Stomach (tissue), 4 donors: ENCODE data around the gene SH2D3C.

ENCODE experiments used
- CTCF ChIP-seq, 7 experiments: fragments of 450-650 bp in 4 of 7; fragments of 200-600 bp in 3 of 7; sonication (generic) in 3 of 7; IDR thresholded peaks; one replicate each; pipeline ENCODE4 v1.5.1; 2016 to 2019; ENCODE audit warnings: antibody characterized with exemption in 7 of 7, control low read depth in 2 of 7, mild to moderate bottlenecking in 1 of 7
- POLR2AphosphoS5 ChIP-seq, 3 donors: sonication (generic); formaldehyde crosslinking; IDR thresholded peaks; one replicate each; pipeline ENCODE4 v1.6.1; 2016; ENCODE audit warnings: antibody characterized with exemption in 3 of 3

GRCh38 chr9:127720865-127721227 is 57.6 kb downstream of the SH2D3C start:
- no peak for TF ChIP-seq POLR2AphosphoS5 (IDR thresholded peaks at IDR 0.05)
- TF ChIP-seq CTCF (IDR thresholded peaks at IDR 0.05), result no peak
